ENCODE results near the gene PREPL. TPM values are rescaled to one million over a fixed set of nuclear protein-coding genes. Genes with fewer than 3 reads are reported as not detected.

Gene PREPL
- total RNA-seq (2022), result 41.8 and 46.4 TPM in 2 replicates
- percentile 82 among the genes with signal in this experiment for Bru-seq, nascent RNA
- percentile 85 among the genes with signal in this experiment for BruChase-seq, experiment 1, labeled RNA remaining after a 2-hour chase
- percentile 91 among the genes with signal in this experiment for BruChase-seq, experiment 2, labeled RNA remaining after a 6-hour chase
- long read RNA-seq, full-length matches to known transcripts, result 30 of 61 reads
- long read RNA-seq, partial matches to known transcripts, result 8 of 61 reads
- long read RNA-seq, other reads (novel, unspliced or antisense), result 23 of 61 reads

DNA sequence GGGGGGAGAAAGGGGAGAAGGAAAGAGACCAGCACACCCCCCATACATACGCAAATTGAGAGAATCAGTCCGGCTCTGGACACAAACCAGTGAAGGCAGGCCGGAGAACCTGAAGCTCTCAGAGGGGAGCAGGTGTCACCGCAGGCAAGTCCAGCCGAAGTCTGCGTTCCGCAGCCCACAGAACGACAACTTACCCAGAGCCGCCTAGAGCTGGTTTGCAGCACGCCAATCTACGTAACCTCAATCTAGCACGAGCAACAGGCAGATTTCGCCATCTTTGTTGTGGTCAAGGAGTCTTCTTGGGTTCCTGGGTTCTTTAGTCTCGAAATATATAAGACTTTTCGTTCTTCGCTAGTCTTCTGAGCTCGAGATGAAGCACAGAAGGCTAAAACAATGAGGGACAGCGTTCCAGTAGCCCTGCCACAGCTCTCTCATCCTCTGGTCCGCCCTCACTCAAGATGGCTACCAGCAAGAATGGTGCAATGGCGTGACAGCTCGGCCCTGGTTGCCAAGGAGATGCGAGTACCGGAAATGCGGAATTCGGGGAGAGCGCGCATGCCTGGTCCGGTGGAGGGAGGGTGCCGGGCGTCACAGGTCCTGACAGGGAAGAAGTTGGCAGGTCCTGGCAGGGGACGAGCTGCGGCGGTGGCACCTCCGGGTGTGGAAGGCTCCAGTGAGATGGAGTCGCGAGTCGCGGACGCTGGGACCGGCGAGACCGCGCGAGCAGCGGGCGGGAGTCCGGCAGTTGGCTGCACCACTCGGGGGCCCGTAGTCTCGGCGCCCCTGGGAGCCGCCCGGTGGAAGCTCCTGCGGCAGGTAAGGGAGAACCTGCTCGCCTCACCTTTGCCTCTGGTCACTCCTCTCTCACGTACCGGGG, at the start of gene PREPL, which contains the start of gene CAMKMT:
PREPL (minus strand) TSS at position 165 of the 877 bp plus-strand sequence. CDS start 15,152 bp downstream, outside the sequence.
CAMKMT (plus strand) TSS at position 618 of the 877 bp plus-strand sequence.
- no peaks in the 10 kb centered on the region for H3K9me3 Mint-ChIP-seq (ENCODE audit: unreplicated experiment)
- no TSS peak for BruUV-seq (replicated peaks)
- H3K27me3 ChIP-seq (replicated peaks; ENCODE audit: control insufficient read depth, insufficient read depth, low read length), result no peaks in the 10 kb centered on the region
- H3K36me3 ChIP-seq (ENCODE audit: control insufficient read depth, insufficient read depth, low read length), result no peaks in the 10 kb centered on the region
- DNase-seq, result peak; percentile 99
- intact Hi-C loops (cut with micrococcal nuclease; ENCODE audit: unreplicated experiment), result loop anchor here (2.0 kb wide), 1 partner anchor 27 kb away; no protein-coding TSS in a partner anchor
- peak within 1 kb of the TSS; percentile 93 for H3K4me3 ChIP-seq (ENCODE audit: low read depth, low read length)
- peak within 1 kb of the TSS; percentile 86 for H3K4me3 Mint-ChIP-seq (ENCODE audit: unreplicated experiment)
- peaks cover 8% of the 10 kb centered on the region for H3K4me1 Mint-ChIP-seq (ENCODE audit: low read depth, unreplicated experiment)
- ChIA-PET POLR2A (interaction anchor here (0.7 to 1.7 kb wide), 9 partner anchors 10 to 193 kb away, joined by 3 to 9 read pairs (median 6); partner anchors contain the start of gene PPM1B), CTCF (interaction anchor here (0.5 to 1.9 kb wide), 12 partner anchors 10 to 594 kb away, joined by 3 to 9 read pairs (median 4); no protein-coding TSS in a partner anchor)
- no peaks in the 10 kb centered on the region for H3K27me3 Mint-ChIP-seq (ENCODE audit: insufficient read depth, unreplicated experiment)
- H3K36me3 Mint-ChIP-seq (ENCODE audit: insufficient read depth, unreplicated experiment), result peaks cover 16% of the 10 kb centered on the region
- H3K27ac Mint-ChIP-seq (ENCODE audit: unreplicated experiment), result peak within 1 kb of the TSS; percentile 87
- H3K9me3 ChIP-seq, result no peaks in the 10 kb centered on the region
- TF ChIP-seq, protein P1, sequence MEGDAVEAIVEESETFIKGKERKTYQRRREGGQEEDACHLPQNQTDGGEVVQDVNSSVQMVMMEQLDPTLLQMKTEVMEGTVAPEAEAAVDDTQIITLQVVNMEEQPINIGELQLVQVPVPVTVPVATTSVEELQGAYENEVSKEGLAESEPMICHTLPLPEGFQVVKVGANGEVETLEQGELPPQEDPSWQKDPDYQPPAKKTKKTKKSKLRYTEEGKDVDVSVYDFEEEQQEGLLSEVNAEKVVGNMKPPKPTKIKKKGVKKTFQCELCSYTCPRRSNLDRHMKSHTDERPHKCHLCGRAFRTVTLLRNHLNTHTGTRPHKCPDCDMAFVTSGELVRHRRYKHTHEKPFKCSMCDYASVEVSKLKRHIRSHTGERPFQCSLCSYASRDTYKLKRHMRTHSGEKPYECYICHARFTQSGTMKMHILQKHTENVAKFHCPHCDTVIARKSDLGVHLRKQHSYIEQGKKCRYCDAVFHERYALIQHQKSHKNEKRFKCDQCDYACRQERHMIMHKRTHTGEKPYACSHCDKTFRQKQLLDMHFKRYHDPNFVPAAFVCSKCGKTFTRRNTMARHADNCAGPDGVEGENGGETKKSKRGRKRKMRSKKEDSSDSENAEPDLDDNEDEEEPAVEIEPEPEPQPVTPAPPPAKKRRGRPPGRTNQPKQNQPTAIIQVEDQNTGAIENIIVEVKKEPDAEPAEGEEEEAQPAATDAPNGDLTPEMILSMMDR (IDR thresholded peaks at IDR 0.05; ENCODE audit: insufficient read depth in 1 of 2, low read depth in 1 of 2, low read length in 1 of 2, severe bottlenecking in 1 of 2, unreplicated experiment in 1 of 2), result no peak
- 0 out of 2 replicates have a peak, but pooled peaks cover 7% of the 10 kb centered on the region for H3K4me1 ChIP-seq

DNA sequence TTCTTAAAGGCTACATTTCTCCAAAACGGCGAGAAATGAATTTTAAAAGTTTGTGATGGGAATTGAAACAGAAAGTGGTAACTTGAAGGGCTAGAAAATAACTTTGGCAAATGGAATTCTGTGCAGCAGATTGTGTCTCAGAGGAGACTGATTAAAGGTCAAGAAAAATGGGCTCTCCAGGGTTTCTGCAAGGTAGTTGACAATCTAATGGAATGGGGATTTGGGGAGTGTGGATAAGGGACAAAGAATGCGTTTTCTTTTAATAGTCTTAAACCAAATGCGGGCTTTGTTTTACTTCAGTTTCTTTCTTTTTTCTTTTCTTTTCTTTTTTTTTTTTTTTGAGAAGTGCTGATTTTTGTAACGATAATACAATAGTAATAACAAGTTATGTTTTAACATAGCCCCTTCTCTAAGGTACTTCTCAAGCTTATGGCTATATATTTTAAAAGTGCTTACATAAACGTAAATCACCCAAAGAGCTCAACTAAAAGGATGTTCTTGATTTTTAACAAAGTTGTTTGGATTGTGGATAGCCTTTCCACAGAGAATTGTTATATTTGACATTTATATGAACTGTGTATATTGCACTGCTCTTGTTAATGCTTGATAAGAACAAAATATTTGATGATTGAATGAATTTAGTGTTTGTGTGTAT, 37.1 kb upstream of the PREPL start:
- Mint-ChIP-seq H3K27me3 (ENCODE audit: insufficient read depth, unreplicated experiment) (no peaks in the 10 kb centered on the region), H3K4me3 (ENCODE audit: unreplicated experiment) (no peak overlapping the region), H3K27ac (ENCODE audit: unreplicated experiment) (peak overlapping the region; percentile 13), H3K9me3 (ENCODE audit: unreplicated experiment) (no peaks in the 10 kb centered on the region), H3K36me3 (ENCODE audit: insufficient read depth, unreplicated experiment) (no peaks in the 10 kb centered on the region), H3K4me1 (ENCODE audit: low read depth, unreplicated experiment) (peaks cover 15% of the 10 kb centered on the region)
- BruUV-seq (replicated peaks), result no TSS peak
- ChIA-PET CTCF (interaction anchor here (1.5 kb wide), 1 partner anchor 81 kb away, joined by 5 read pairs; no protein-coding TSS in a partner anchor), POLR2A (no interaction called here)
- TF ChIP-seq, protein P1 (IDR thresholded peaks at IDR 0.05; ENCODE audit: insufficient read depth in 1 of 2, low read depth in 1 of 2, low read length in 1 of 2, severe bottlenecking in 1 of 2, unreplicated experiment in 1 of 2), result no peak
- Histone ChIP-seq H3K36me3 (ENCODE audit: control insufficient read depth, insufficient read depth, low read length) (no peaks in the 10 kb centered on the region), H3K9me3 (no peaks in the 10 kb centered on the region), H3K4me1 (peaks cover 12% of the 10 kb centered on the region; the same call in 1 of the 2 replicates), H3K27me3 (replicated peaks; ENCODE audit: control insufficient read depth, insufficient read depth, low read length) (no peaks in the 10 kb centered on the region), H3K4me3 (ENCODE audit: low read depth, low read length) (no peak overlapping the region)
- DNase-seq, result no peak
- intact Hi-C loops (cut with micrococcal nuclease; ENCODE audit: unreplicated experiment), result no loop called here
